Karpas-422 (cell line): ENCODE data around the gene PACRG. TPM values are rescaled to one million over a fixed set of nuclear protein-coding genes. Genes with fewer than 3 reads are reported as not detected.

Experiments used
- DNase-seq: peaks from one replicate; pipeline ENCODE4 v3.0.0-alpha.2; 2015
- H2AFZ ChIP-seq: fragments of 200-600 bp; sonication (generic); 2 replicates; pipeline ENCODE4 v1.6.1; 2014; ENCODE audit warnings: antibody characterized with exemption, low read length, mixed read lengths
- H3K27ac ChIP-seq: fragments of 200-600 bp; sonication (generic); 2 replicates; pipeline ENCODE4 v1.5.1; 2014; ENCODE audit warnings: mild to moderate bottlenecking, low read length, moderate library complexity
- H3K27me3 ChIP-seq: fragments of 200-600 bp; sonication (generic); 2 replicates; pipeline ENCODE4 v1.6.1; 2014; ENCODE audit warnings: low read length, mixed read lengths
- H3K36me3 ChIP-seq: fragments of 200-600 bp; sonication (generic); 2 replicates; pipeline ENCODE4 v1.6.1; 2014; ENCODE audit warnings: low read length, mixed read lengths; ENCODE audit not compliant: insufficient read depth
- H3K4me1 ChIP-seq: fragments of 200-600 bp; sonication (generic); 2 replicates; pipeline ENCODE4 v1.6.1; 2014; ENCODE audit warnings: mild to moderate bottlenecking, low read length, mixed read lengths
- H3K4me2 ChIP-seq: fragments of 200-600 bp; sonication (generic); 2 replicates; pipeline ENCODE4 v1.6.1; 2014; ENCODE audit warnings: low read length, low read depth, mild to moderate bottlenecking; ENCODE audit not compliant: poor library complexity, severe bottlenecking
- H3K4me3 ChIP-seq: fragments of 200-600 bp; sonication (generic); 2 replicates; pipeline ENCODE4 v1.5.1; 2014; ENCODE audit warnings: mild to moderate bottlenecking, antibody characterized with exemption, low read length, mixed read lengths
- H3K79me2 ChIP-seq: fragments of 200-600 bp; sonication (generic); 2 replicates; pipeline ENCODE4 v1.6.1; 2014; ENCODE audit warnings: mild to moderate bottlenecking, low read length, mixed read lengths
- H3K9ac ChIP-seq: fragments of 200-600 bp; sonication (generic); 2 replicates; pipeline ENCODE4 v1.6.0; 2014; ENCODE audit warnings: low read length
- H3K9me2 ChIP-seq: fragments of 200-600 bp; sonication (generic), shearing (Covaris generic); replicated peaks from 2 replicates; pipeline ENCODE4 v1.6.0; 2014; ENCODE audit warnings: mild to moderate bottlenecking, low read length, moderate library complexity; ENCODE audit not compliant: insufficient read depth
- H3K9me3 ChIP-seq: fragments of 300-700, 200-600 bp; sonication (generic); 2 replicates; pipeline ENCODE4 v1.6.1; 2014; ENCODE audit warnings: low read length, mixed read lengths
- H4K20me1 ChIP-seq: fragments of 200-600 bp; sonication (generic); 2 replicates; pipeline ENCODE4 v1.6.1; 2014; ENCODE audit warnings: mild to moderate bottlenecking, antibody characterized with exemption, low read length, low read depth; ENCODE audit not compliant: insufficient read depth
- total RNA-seq: library from RNA; depleted of rRNA; stranded (reverse); fragments of >200 nt; shearing (Covaris generic); gene quantifications from 2 replicates; pipeline ENCODE4 v1.2.3, GENCODE V29; 2014; ENCODE audit warnings: low replicate concordance

Gene PACRG
- total RNA-seq, 1 experiment from 2014 or later = not detected

DNA sequence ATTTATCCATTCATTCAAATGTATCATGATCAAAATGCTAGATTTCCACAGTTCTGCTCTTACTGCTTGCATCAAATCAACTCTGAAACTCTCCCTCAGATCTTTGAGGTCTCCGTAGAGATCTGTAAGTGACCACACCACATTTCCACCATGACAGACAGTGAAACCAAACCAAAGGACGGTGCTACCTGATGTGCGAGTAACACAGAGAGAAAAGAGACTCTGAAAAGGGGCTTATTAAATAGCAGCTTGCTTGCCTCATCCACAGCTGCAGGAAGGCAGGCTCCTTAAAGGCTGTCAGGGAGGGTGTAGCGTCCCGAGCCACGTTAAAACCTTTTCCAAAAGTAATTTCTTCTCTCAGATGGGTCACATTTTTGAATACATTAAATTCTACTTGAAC lies 335.8 kb downstream of the PACRG start:
- H3K4me2 ChIP-seq = no peak overlapping the region
- H3K4me1 ChIP-seq = no peaks in the 10 kb centered on the region
- no peaks in the 10 kb centered on the region for H3K79me2 ChIP-seq
- no peaks in the 10 kb centered on the region for H4K20me1 ChIP-seq
- peaks cover 13% of the 10 kb centered on the region for H3K9me3 ChIP-seq
- H3K27me3 ChIP-seq = no peaks in the 10 kb centered on the region
- no peak overlapping the region for H3K4me3 ChIP-seq
- no peak overlapping the region for H3K27ac ChIP-seq
- DNase-seq = no peak
- H3K36me3 ChIP-seq = no peaks in the 10 kb centered on the region
- no peaks in the 10 kb centered on the region; the same call in 1 of the 2 replicates for H3K9me2 ChIP-seq
- H3K9ac ChIP-seq = no peak overlapping the region
- H2AFZ ChIP-seq = no peak overlapping the region

DNA sequence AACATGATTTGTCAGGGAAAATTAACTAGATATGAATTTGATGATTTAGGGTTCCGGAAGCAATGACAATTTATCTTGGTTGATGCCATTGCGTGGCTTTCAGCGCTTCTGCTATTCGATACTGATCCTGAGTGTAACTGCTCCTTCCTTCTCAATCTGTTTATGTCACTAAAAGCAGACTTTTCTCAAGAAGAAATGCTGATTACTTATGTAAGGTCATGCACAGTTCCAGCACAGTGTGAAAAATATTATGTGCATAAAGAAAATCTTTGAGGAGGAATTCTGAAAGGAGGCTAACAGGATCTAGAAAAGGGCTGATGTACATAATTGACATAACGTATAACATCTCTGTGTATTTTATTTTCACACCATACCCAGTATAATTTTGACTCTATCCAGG lies 336.6 kb downstream of the PACRG start:
- no peaks in the 10 kb centered on the region for H4K20me1 ChIP-seq
- H3K4me3 ChIP-seq = no peak overlapping the region
- H3K4me1 ChIP-seq = no peaks in the 10 kb centered on the region
- H3K79me2 ChIP-seq = no peaks in the 10 kb centered on the region
- no peaks in the 10 kb centered on the region for H3K27me3 ChIP-seq
- H3K9me2 ChIP-seq = no peaks in the 10 kb centered on the region; the same call in 1 of the 2 replicates
- H2AFZ ChIP-seq = no peak overlapping the region
- H3K36me3 ChIP-seq = no peaks in the 10 kb centered on the region
- peaks cover 15% of the 10 kb centered on the region for H3K9me3 ChIP-seq
- no peak overlapping the region for H3K27ac ChIP-seq
- no peak for DNase-seq
- no peak overlapping the region for H3K4me2 ChIP-seq
- H3K9ac ChIP-seq = no peak overlapping the region

DNA sequence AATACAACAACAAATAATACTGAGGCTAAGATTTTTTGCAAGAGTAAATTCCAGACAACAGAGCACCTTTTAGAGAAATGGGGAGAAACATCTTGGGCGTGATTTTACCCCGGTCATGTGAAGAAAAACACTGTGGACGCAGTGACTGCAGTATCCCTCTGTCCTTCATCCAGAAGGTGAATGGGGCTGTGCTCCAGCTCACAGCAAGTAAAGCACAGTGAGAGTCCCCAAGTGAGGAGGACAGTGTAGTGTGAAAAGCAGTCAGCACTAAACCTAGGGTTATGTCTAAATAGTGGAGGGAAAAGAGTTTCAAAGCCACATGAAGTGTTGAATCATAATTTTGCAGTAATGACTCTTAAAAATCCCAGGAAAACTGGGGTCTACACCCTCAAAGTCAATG lies 338.4 kb downstream of the PACRG start:
- H3K9me3 ChIP-seq = peaks cover 17% of the 10 kb centered on the region
- H3K4me1 ChIP-seq = no peaks in the 10 kb centered on the region
- H3K79me2 ChIP-seq = no peaks in the 10 kb centered on the region
- no peaks in the 10 kb centered on the region; the same call in 1 of the 2 replicates for H3K9me2 ChIP-seq
- no peak for DNase-seq
- no peak overlapping the region for H3K27ac ChIP-seq
- H3K9ac ChIP-seq = no peak overlapping the region
- H2AFZ ChIP-seq = no peak overlapping the region
- no peaks in the 10 kb centered on the region for H4K20me1 ChIP-seq
- H3K36me3 ChIP-seq = no peaks in the 10 kb centered on the region
- no peak overlapping the region for H3K4me3 ChIP-seq
- H3K4me2 ChIP-seq = no peak overlapping the region
- H3K27me3 ChIP-seq = no peaks in the 10 kb centered on the region

DNA sequence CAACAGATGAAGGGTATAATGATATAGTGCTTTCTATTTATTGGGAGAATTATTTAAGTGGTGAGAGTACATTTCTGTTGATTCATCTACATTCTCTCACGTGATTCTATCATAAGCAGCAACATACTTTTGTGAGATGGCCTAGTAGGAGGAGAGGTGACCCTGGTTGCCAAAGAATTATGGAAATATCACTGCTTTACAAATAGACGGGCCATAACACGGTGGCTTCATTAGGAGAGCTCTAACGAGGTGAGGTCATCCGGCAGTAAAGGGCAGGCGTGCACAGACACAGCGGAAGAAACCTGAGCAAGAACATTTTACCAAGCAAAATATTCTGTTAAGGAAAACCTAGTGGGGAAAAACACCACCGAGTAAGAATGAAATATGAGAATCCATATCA lies 349.4 kb downstream of the PACRG start:
- no peaks in the 10 kb centered on the region for H3K79me2 ChIP-seq
- no peak overlapping the region for H3K4me3 ChIP-seq
- H3K9me3 ChIP-seq = peaks cover 7% of the 10 kb centered on the region; the same call in 1 of the 2 replicates
- H3K27ac ChIP-seq = no peak overlapping the region
- no peaks in the 10 kb centered on the region for H4K20me1 ChIP-seq
- no peak overlapping the region for H2AFZ ChIP-seq
- H3K27me3 ChIP-seq = no peaks in the 10 kb centered on the region
- DNase-seq = no peak
- H3K4me1 ChIP-seq = no peaks in the 10 kb centered on the region
- no peak overlapping the region for H3K4me2 ChIP-seq
- no peaks in the 10 kb centered on the region for H3K36me3 ChIP-seq
- H3K9me2 ChIP-seq = no peaks in the 10 kb centered on the region
- H3K9ac ChIP-seq = no peak overlapping the region

DNA sequence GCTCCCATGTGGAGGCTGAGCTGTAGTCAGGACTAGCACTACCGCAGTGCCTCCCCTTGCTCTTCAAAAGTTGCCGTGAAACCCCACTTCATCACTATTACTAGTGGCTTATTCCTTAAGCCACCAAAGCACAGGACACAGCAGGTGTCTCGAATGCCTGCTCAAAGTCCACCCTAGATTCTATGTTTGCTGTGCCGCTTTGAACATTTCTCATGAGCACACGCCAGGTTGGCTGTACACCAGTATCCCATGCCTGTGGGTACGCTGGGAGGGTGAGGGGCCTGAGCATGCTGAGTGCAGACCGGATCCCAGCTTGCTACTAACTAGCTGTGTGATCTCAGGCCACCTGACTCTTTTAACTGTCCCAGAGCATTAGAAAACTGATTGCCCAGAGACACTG lies 350.9 kb downstream of the PACRG start:
- Histone ChIP-seq H2AFZ (no peak overlapping the region), H3K9me2 (no peaks in the 10 kb centered on the region), H3K36me3 (no peaks in the 10 kb centered on the region), H3K4me1 (no peaks in the 10 kb centered on the region), H3K27ac (no peak overlapping the region), H4K20me1 (no peaks in the 10 kb centered on the region), H3K9me3 (0 out of 2 replicates have a peak, but pooled peaks cover 7% of the 10 kb centered on the region), H3K4me2 (no peak overlapping the region), H3K27me3 (no peaks in the 10 kb centered on the region), H3K79me2 (no peaks in the 10 kb centered on the region), H3K4me3 (no peak overlapping the region), H3K9ac (no peak overlapping the region)
- DNase-seq = no peak

DNA sequence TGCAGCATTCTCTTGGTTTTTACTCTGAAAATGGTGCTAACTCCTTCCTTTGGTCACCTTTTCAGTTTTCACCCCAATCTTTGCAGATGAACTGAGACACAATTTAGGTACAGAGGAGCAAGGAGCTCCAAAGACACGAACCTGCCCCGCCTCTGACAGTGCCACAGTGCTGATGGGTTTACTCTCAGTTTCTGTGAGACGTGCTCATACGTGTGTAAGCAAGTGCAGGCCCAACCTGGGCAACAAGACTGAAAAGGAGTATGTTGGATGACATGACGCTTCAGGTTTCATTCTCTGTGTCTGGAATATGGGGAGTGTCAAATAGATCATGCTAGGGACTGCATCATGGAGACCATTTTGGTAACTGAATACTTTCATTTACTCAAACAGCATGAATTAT lies 352.5 kb downstream of the PACRG start:
- Histone ChIP-seq H3K4me1 (no peaks in the 10 kb centered on the region), H3K9ac (no peak overlapping the region), H3K36me3 (no peaks in the 10 kb centered on the region), H2AFZ (no peak overlapping the region), H3K4me3 (no peak overlapping the region), H3K4me2 (no peak overlapping the region), H3K9me2 (no peaks in the 10 kb centered on the region), H3K27ac (no peak overlapping the region), H3K27me3 (no peaks in the 10 kb centered on the region), H3K9me3 (0 out of 2 replicates have a peak, but pooled peaks cover 7% of the 10 kb centered on the region), H3K79me2 (no peaks in the 10 kb centered on the region), H4K20me1 (no peaks in the 10 kb centered on the region)
- DNase-seq = no peak

DNA sequence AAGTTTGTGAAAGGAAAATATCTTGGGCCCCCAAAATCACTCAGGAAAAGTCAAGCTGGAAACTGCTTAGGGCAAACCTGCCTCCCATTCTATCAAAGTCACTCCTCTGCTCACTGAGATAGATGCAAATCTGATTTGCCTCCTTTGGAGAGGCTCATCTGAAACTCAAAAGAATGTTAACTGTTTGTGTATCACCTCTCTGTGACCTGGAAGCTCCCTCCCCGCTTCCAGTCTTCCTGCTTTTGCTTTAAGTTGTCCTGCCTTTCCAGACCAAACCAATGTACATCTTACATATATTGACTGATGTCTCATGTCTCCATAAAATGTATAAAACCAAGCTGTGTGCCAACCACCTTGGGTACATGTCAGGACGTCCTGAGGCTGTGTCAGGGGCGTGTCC lies 355.4 kb downstream of the PACRG start:
- Histone ChIP-seq H4K20me1 (no peaks in the 10 kb centered on the region), H3K79me2 (no peaks in the 10 kb centered on the region), H3K27me3 (no peaks in the 10 kb centered on the region), H3K9me3 (peaks cover 12% of the 10 kb centered on the region), H3K4me1 (no peaks in the 10 kb centered on the region), H3K9ac (no peak overlapping the region), H3K27ac (no peak overlapping the region), H3K36me3 (no peaks in the 10 kb centered on the region), H3K4me3 (no peak overlapping the region), H3K4me2 (no peak overlapping the region), H2AFZ (no peak overlapping the region), H3K9me2 (no peaks in the 10 kb centered on the region)
- no peak for DNase-seq

DNA sequence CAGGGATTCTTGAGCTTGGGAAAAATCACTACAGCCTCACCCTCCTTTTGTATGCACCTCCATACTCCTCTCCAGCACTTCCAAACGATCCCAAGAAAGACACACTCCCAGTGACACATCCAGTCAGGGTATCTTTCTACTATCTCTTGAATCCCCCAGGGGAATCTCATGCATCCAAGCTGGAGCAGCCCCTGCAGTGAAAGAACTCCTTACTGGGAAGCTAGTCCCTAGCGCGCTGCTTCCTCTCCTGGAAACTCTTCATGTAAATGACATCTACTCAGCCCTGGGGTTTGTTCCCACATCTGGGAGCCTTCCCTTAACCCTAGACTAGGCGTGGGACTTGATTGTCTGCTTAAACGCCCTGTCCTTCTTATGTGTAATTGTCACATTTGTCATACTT lies 357.7 kb downstream of the PACRG start:
- no peaks in the 10 kb centered on the region for H3K36me3 ChIP-seq
- H3K27me3 ChIP-seq = no peaks in the 10 kb centered on the region
- no peak overlapping the region for H3K27ac ChIP-seq

More for the DNA sequence above, 357.7 kb downstream of the PACRG start:
- Histone ChIP-seq H3K79me2 (no peaks in the 10 kb centered on the region), H3K9ac (no peak overlapping the region), H3K9me2 (no peaks in the 10 kb centered on the region), H3K9me3 (peaks cover 12% of the 10 kb centered on the region), H3K4me3 (no peak overlapping the region), H3K4me1 (no peaks in the 10 kb centered on the region), H2AFZ (no peak overlapping the region), H3K4me2 (no peak overlapping the region), H4K20me1 (no peaks in the 10 kb centered on the region)
- DNase-seq = no peak
